ENCODE results near the gene TRMT5. TPM values are rescaled to one million over a fixed set of nuclear protein-coding genes. Genes with fewer than 3 reads are reported as not detected.

Gene TRMT5
- total RNA-seq (2014; rRNA removed; shearing (Covaris generic)) = 2.8 and 6.6 TPM in 2 replicates

GRCh38 chr14:60980811-60981632 lies at the start of gene TRMT5, which contains the start of gene SLC38A6:
Gene TRMT5, minus strand, starts transcription at chr14:60981079. Its CDS starts 106 bp downstream, at chr14:60980973.
Gene SLC38A6, plus strand, starts transcription at chr14:60981245. Its CDS starts 33 bp downstream, at chr14:60981278.
- peak; percentile 90 for DNase-seq (ENCODE audit: low spot score)

GRCh38 chr14:61026526-61026925 lies 45.6 kb upstream of the TRMT5 start:
- no peak for DNase-seq (ENCODE audit: low spot score)

GRCh38 chr14:61025251-61026223 lies 44.7 kb upstream of the TRMT5 start:
- DNase-seq (ENCODE audit: low spot score) = peak; percentile 60

- DNase-seq (ENCODE audit: low spot score) = no peak
Measured at GRCh38 chr14:61019537-61019936, 38.7 kb upstream of the TRMT5 start.

- DNase-seq (ENCODE audit: low spot score) = no peak
Measured at GRCh38 chr14:61003571-61003970, 22.7 kb upstream of the TRMT5 start.

GRCh38 chr14:60999536-60999935 lies 18.7 kb upstream of the TRMT5 start:
- no peak for DNase-seq (ENCODE audit: low spot score)

GRCh38 chr14:60998617-60999016 lies 17.7 kb upstream of the TRMT5 start:
- DNase-seq (ENCODE audit: low spot score) = no peak

GRCh38 chr14:60989599-60989998 lies 8.7 kb upstream of the TRMT5 start:
- DNase-seq (ENCODE audit: low spot score) = no peak

GRCh38 chr14:60986500-60986899 lies 5.6 kb upstream of the TRMT5 start:
- no peak for DNase-seq (ENCODE audit: low spot score)

- no peak for DNase-seq (ENCODE audit: low spot score)
Measured at GRCh38 chr14:60984196-60984595, 3.3 kb upstream of the TRMT5 start.

GRCh38 chr14:60981633-60982455 lies 965 bp upstream of the TRMT5 start:
- DNase-seq (ENCODE audit: low spot score) = peak; percentile 17

- no peak for DNase-seq (ENCODE audit: low spot score)
Measured at GRCh38 chr14:60977847-60978246, 3.0 kb downstream of the TRMT5 start.

GRCh38 chr14:60975551-60975950 lies 5.3 kb downstream of the TRMT5 start:
- DNase-seq (ENCODE audit: low spot score) = no peak

GRCh38 chr14:60974090-60974651 lies 6.7 kb downstream of the TRMT5 start:
- DNase-seq (ENCODE audit: low spot score) = no peak

GRCh38 chr14:60973070-60973469 lies 7.8 kb downstream of the TRMT5 start:
- DNase-seq (ENCODE audit: low spot score) = no peak

- DNase-seq (ENCODE audit: low spot score) = no peak
Measured at GRCh38 chr14:60972295-60972694, 8.6 kb downstream of the TRMT5 start.

- DNase-seq (ENCODE audit: low spot score) = no peak
Measured at GRCh38 chr14:60971271-60971670, 9.6 kb downstream of the TRMT5 start.

GRCh38 chr14:60970146-60970545 lies 10.7 kb downstream of the TRMT5 start:
- DNase-seq (ENCODE audit: low spot score) = peak; percentile 8

GRCh38 chr14:60968671-60969070 lies 12.2 kb downstream of the TRMT5 start:
- no peak for DNase-seq (ENCODE audit: low spot score)

GRCh38 chr14:60968099-60968498 lies 12.8 kb downstream of the TRMT5 start:
- no peak for DNase-seq (ENCODE audit: low spot score)

GRCh38 chr14:60965402-60965801 lies 15.5 kb downstream of the TRMT5 start:
- DNase-seq (ENCODE audit: low spot score) = no peak

Data from HT-29 (cell line).